ENCODE results near the gene CHDH. TPM values are rescaled to one million over a fixed set of nuclear protein-coding genes. Genes with fewer than 3 reads are reported as not detected.
A peak's percentile ranks its signal among the peaks of the same experiment; 100 is the strongest.

The CHDH gene
- polyA plus RNA-seq, 2 donors = 0.46 to 0.53 TPM

DNA sequence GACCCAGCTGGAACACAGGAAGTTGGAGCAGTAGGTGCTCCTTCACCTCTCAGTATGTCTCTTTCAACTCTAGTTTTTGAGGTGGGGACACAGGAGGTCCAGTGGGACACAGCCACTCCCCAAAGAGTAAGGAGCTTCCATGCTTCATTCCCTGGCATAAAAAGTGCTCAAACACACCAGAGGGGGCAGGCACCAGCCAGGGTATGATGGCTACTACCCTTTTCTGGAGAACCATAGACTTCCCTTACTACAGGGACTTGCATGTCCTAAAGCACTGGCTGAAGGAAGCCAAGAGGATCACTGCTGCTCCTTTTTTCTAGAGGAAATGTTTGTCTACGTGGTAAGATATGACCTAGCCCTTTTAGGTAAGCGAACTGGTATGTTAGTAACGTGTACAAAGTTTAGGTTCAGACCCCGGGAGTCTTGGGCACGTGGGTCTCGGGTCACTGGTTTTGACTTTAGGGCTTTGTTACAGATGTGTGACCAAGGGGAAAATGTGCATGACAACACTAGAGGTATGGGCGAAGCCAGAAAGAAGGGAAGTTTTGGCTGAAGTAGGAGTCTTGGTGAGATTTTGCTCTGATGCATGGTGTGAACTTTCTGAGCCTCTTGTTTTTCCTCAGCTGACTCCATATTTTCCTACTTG lies 12.0 kb upstream of the CHDH start:
- H3K27me3 ChIP-seq (ENCODE audit: control insufficient read depth in 1 of 2, insufficient read depth in 2 of 2, low read length in 2 of 2) = no peaks in the 10 kb centered on the region
- no peaks in the 10 kb centered on the region for H3K9me3 ChIP-seq (ENCODE audit: control insufficient read depth in 2 of 2, insufficient read depth in 1 of 2, low read depth in 1 of 2, low read length in 1 of 2)
- WGBS, 2 donors = 81 to 93% methylated on average over 7 of the region's 7 CpGs
- H3K4me1 ChIP-seq (ENCODE audit: control insufficient read depth in 2 of 2, insufficient read depth in 2 of 2, low read length in 1 of 2) = no peaks in the 10 kb centered on the region
- peaks cover 4 to 5% of the 10 kb centered on the region in 2 donors for H3K36me3 ChIP-seq (ENCODE audit: control insufficient read depth in 2 of 2, insufficient read depth in 2 of 2, low read length in 1 of 2)
- no peak overlapping the region for H3K27ac ChIP-seq (ENCODE audit: low read depth in 2 of 2, low read length in 1 of 2)
- H3K4me3 ChIP-seq (ENCODE audit: low read depth in 1 of 2, low read length in 2 of 2) = no peak overlapping the region

DNA sequence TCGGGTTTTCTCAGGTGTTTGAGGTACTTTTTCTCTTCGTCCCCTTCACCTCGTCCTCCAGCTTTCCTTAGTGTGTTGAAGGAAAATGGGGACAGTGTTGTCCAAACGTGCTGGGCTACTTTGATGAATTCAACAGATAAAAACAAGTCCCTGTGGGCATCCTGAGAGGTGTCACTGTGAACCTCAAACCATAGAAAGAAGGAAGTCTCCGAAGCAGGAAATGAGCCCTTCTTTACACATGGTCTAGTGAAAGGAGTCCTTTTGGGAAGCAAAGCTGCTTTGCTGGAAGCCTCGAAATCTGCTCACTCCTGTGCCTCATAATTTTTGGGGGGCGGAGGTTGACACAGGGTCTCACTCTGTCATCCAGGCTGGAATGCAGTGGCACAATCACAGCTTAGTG lies 10.7 kb upstream of the CHDH start:
- Histone ChIP-seq H3K4me1 (ENCODE audit: control insufficient read depth in 2 of 2, insufficient read depth in 2 of 2, low read length in 1 of 2) (no peaks in the 10 kb centered on the region), H3K27ac (ENCODE audit: low read depth in 2 of 2, low read length in 1 of 2) (no peak overlapping the region), H3K4me3 (ENCODE audit: low read depth in 1 of 2, low read length in 2 of 2) (no peak overlapping the region), H3K9me3 (ENCODE audit: control insufficient read depth in 2 of 2, insufficient read depth in 1 of 2, low read depth in 1 of 2, low read length in 1 of 2) (no peaks in the 10 kb centered on the region), H3K27me3 (ENCODE audit: control insufficient read depth in 1 of 2, insufficient read depth in 2 of 2, low read length in 2 of 2) (no peaks in the 10 kb centered on the region), H3K36me3 (ENCODE audit: control insufficient read depth in 2 of 2, insufficient read depth in 2 of 2, low read length in 1 of 2) (peaks cover 4 to 5% of the 10 kb centered on the region in 2 donors)
- WGBS, 2 donors = 64 to 73% methylated on average over 7 of the region's 7 CpGs

DNA sequence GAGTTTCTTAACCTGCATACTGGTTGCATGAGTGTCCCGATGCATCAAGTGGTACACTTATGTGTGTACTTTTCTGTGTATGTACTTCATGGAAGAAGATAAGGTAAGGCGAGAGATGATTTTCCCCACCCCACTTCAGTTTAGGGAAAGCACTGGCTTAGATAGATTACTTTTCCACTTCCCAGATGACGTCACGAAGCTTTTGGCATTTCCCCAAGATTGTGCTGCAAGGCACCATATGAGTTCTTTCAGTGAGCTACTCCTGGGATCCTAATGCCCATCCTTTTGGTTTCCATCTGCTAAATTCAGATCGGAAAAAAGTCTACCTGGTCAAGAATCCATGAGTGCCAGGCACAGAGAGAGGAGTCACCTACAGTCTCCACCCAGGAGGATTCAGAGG lies 4.7 kb upstream of the CHDH start:
- Histone ChIP-seq H3K4me3 (ENCODE audit: low read depth in 1 of 2, low read length in 2 of 2) (no peak overlapping the region), H3K27ac (ENCODE audit: low read depth in 2 of 2, low read length in 1 of 2) (no peak overlapping the region), H3K9me3 (ENCODE audit: control insufficient read depth in 2 of 2, insufficient read depth in 1 of 2, low read depth in 1 of 2, low read length in 1 of 2) (no peaks in the 10 kb centered on the region), H3K27me3 (ENCODE audit: control insufficient read depth in 1 of 2, insufficient read depth in 2 of 2, low read length in 2 of 2) (no peaks in the 10 kb centered on the region), H3K4me1 (ENCODE audit: control insufficient read depth in 2 of 2, insufficient read depth in 2 of 2, low read length in 1 of 2) (peaks cover 3 to 7% of the 10 kb centered on the region in 2 donors), H3K36me3 (ENCODE audit: control insufficient read depth in 2 of 2, insufficient read depth in 2 of 2, low read length in 1 of 2) (no peaks in the 10 kb centered on the region)
- WGBS, 2 donors = 55% methylated on average over 5 of the region's 5 CpGs

DNA sequence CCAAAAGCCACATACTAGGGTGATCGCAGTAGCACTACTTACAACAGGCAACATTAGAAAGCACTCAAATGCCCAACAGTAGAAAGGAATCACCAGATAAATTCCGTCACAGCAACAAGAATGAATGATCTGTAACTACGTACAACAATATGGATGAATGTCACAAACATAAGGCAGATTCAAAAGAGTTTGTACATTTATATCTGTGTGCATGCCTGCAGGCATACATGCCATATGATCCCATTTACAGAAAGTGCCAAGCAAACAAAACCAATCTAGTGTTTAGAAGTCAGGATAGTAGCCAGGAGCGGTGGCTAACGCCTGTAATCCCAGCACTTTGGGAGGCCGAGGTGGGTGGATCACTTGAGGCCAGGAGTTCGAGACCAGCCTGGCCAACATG lies 3.7 kb upstream of the CHDH start:
- Histone ChIP-seq H3K4me3 (ENCODE audit: low read depth in 1 of 2, low read length in 2 of 2) (no peak overlapping the region), H3K27me3 (ENCODE audit: control insufficient read depth in 1 of 2, insufficient read depth in 2 of 2, low read length in 2 of 2) (no peaks in the 10 kb centered on the region), H3K9me3 (ENCODE audit: control insufficient read depth in 2 of 2, insufficient read depth in 1 of 2, low read depth in 1 of 2, low read length in 1 of 2) (no peaks in the 10 kb centered on the region), H3K4me1 (ENCODE audit: control insufficient read depth in 2 of 2, insufficient read depth in 2 of 2, low read length in 1 of 2) (peaks cover 3 to 7% of the 10 kb centered on the region in 2 donors), H3K27ac (ENCODE audit: low read depth in 2 of 2, low read length in 1 of 2) (no peak overlapping the region), H3K36me3 (ENCODE audit: control insufficient read depth in 2 of 2, insufficient read depth in 2 of 2, low read length in 1 of 2) (no peaks in the 10 kb centered on the region)
- 95 to 96% methylated on average over 7 of the region's 7 CpGs for WGBS, 2 donors

DNA sequence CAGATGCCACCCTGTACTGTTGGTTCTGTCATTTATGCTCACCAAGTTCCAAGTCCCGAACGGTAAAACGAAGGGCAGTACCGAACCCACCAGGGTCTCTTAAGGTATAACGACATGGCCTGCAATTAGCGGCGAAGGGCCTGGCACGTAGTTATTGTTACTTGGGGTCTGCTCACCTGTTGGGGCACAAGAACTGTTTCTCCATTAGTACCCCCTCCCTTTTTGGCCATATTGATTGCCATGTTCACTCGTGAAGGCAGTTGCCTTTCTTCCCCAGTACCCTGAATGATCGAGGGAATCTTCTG lies 584 bp upstream of the CHDH start:
- Histone ChIP-seq H3K4me3 (ENCODE audit: low read depth in 1 of 2, low read length in 2 of 2) (peak overlapping the region in 1 of 2 donors; percentile 78), H3K27ac (ENCODE audit: low read depth in 2 of 2, low read length in 1 of 2) (no peak overlapping the region), H3K36me3 (ENCODE audit: control insufficient read depth in 2 of 2, insufficient read depth in 2 of 2, low read length in 1 of 2) (no peaks in the 10 kb centered on the region), H3K4me1 (ENCODE audit: control insufficient read depth in 2 of 2, insufficient read depth in 2 of 2, low read length in 1 of 2) (peaks cover 3 to 10% of the 10 kb centered on the region in 2 donors), H3K27me3 (ENCODE audit: control insufficient read depth in 1 of 2, insufficient read depth in 2 of 2, low read length in 2 of 2) (no peaks in the 10 kb centered on the region), H3K9me3 (ENCODE audit: control insufficient read depth in 2 of 2, insufficient read depth in 1 of 2, low read depth in 1 of 2, low read length in 1 of 2) (no peaks in the 10 kb centered on the region)
- 63 to 65% methylated on average over 10 of the region's 10 CpGs for WGBS, 2 donors

DNA sequence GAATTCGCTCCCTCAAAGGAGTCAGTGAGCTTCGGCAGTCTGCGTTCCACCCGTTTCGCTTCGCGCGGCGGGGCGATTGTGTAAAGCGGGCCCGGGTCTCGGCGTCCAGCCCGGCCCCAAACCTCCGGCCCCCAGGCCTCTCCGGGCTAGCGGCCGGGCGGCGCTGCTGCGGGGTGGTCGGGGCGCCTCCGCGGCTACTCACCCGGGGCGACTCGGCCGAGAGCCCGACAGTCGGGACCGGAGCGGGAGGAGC lies 412 bp downstream of the CHDH start:
- peaks cover 3 to 10% of the 10 kb centered on the region in 2 donors for H3K4me1 ChIP-seq (ENCODE audit: control insufficient read depth in 2 of 2, insufficient read depth in 2 of 2, low read length in 1 of 2)
- H3K4me3 ChIP-seq (ENCODE audit: low read depth in 1 of 2, low read length in 2 of 2) = peak overlapping the region; percentile 54 to 78
- 0 to 1% methylated on average over 34 of the region's 34 CpGs for WGBS, 2 donors
- no peaks in the 10 kb centered on the region for H3K9me3 ChIP-seq (ENCODE audit: control insufficient read depth in 2 of 2, insufficient read depth in 1 of 2, low read depth in 1 of 2, low read length in 1 of 2)
- H3K27ac ChIP-seq (ENCODE audit: low read depth in 2 of 2, low read length in 1 of 2) = peak overlapping the region in 1 of 2 donors; percentile 17
- H3K27me3 ChIP-seq (ENCODE audit: control insufficient read depth in 1 of 2, insufficient read depth in 2 of 2, low read length in 2 of 2) = no peaks in the 10 kb centered on the region
- no peaks in the 10 kb centered on the region for H3K36me3 ChIP-seq (ENCODE audit: control insufficient read depth in 2 of 2, insufficient read depth in 2 of 2, low read length in 1 of 2)

DNA sequence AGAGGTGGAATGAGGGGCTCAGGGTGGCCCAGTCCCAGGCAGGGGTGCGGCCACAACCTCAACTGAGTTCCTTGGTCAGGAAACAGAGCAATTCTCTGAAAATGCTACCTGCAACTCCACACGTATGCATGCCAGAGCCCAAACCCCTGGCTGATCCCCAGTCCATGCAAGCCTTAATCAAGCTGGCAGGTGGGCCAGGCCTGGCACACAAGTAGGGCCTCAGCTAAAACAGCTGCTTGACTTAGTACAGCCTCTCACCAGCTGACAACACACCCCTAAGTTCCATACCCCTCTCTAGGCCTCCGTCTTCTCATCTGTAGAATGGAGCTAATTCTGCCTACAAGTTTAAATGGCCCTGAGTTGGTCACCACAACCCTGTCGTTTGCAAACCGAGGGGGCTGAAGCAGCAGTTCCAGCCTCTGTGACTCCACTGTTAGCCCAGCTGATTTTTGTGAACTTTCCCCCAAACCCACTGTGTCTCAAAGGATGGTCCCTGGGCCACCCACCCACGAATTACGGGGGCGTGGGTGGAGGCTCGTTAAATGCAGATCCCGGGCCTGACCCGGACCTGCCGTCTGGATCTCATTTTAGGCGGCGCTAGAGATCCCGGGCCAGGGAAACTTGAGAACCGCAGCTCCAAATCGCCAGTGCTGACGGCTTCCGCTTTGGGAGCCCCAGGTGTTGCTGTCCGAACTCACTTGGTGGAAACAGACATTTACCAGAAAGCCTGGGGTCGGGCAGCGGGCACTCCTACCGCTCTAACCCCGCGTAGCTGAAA lies 927 bp downstream of the CHDH start:
- H3K9me3 ChIP-seq (ENCODE audit: control insufficient read depth in 2 of 2, insufficient read depth in 1 of 2, low read depth in 1 of 2, low read length in 1 of 2) = no peaks in the 10 kb centered on the region
- no peaks in the 10 kb centered on the region for H3K36me3 ChIP-seq (ENCODE audit: control insufficient read depth in 2 of 2, insufficient read depth in 2 of 2, low read length in 1 of 2)
- H3K27me3 ChIP-seq (ENCODE audit: control insufficient read depth in 1 of 2, insufficient read depth in 2 of 2, low read length in 2 of 2) = no peaks in the 10 kb centered on the region
- 15 to 18% methylated on average over 25 of the region's 25 CpGs for WGBS, 2 donors
- H3K4me1 ChIP-seq (ENCODE audit: control insufficient read depth in 2 of 2, insufficient read depth in 2 of 2, low read length in 1 of 2) = peaks cover 3 to 10% of the 10 kb centered on the region in 2 donors
- peak overlapping the region in 1 of 2 donors; percentile 17 for H3K27ac ChIP-seq (ENCODE audit: low read depth in 2 of 2, low read length in 1 of 2)
- H3K4me3 ChIP-seq (ENCODE audit: low read depth in 1 of 2, low read length in 2 of 2) = peak overlapping the region; percentile 54 to 78

DNA sequence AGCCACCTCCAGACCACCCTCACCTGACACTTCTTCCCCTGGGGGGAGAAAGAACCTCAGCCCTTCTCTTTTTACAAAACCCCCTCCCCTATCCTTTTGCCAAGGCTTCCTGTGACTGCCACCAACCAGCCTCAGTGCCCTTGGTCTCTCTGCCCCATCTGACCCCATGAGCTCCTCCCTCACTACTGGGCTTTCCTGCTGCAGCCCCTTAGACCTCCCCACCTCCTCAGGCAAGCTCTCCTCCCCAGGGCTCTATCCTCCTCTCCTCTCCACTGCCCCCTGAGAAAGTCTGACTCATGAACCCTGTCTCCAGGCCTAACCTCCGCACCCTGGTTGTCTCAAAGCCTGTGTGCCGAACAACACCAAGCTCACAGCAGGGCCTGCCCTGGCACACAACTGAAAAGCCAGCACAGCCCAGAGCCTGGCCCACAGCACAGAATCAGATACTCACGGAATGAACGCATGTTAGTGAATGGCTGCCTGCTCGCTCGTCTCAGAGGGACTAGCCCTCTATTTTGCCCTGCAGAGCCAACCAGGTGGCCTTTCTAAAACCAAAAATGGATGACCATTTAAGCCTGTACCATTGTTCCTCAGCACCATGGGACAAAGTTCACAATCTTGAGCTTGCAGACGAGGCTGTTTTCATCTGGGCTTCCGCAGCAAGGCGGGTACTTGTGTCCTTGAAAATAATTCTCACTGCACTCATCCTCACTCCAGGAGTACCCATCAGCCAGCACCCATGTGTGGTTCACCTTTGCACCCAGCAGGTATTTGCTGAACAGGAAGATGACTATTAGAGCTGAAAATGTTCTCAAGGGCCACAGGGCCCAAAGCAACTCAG lies 1.7 kb downstream of the CHDH start:
- WGBS, 2 donors = 66 to 89% methylated on average over 9 of the region's 9 CpGs
- Histone ChIP-seq H3K36me3 (ENCODE audit: control insufficient read depth in 2 of 2, insufficient read depth in 2 of 2, low read length in 1 of 2) (no peaks in the 10 kb centered on the region), H3K4me3 (ENCODE audit: low read depth in 1 of 2, low read length in 2 of 2) (no peak overlapping the region), H3K27ac (ENCODE audit: low read depth in 2 of 2, low read length in 1 of 2) (no peak overlapping the region), H3K27me3 (ENCODE audit: control insufficient read depth in 1 of 2, insufficient read depth in 2 of 2, low read length in 2 of 2) (no peaks in the 10 kb centered on the region), H3K4me1 (ENCODE audit: control insufficient read depth in 2 of 2, insufficient read depth in 2 of 2, low read length in 1 of 2) (peaks cover 3 to 10% of the 10 kb centered on the region in 2 donors), H3K9me3 (ENCODE audit: control insufficient read depth in 2 of 2, insufficient read depth in 1 of 2, low read depth in 1 of 2, low read length in 1 of 2) (no peaks in the 10 kb centered on the region)

DNA sequence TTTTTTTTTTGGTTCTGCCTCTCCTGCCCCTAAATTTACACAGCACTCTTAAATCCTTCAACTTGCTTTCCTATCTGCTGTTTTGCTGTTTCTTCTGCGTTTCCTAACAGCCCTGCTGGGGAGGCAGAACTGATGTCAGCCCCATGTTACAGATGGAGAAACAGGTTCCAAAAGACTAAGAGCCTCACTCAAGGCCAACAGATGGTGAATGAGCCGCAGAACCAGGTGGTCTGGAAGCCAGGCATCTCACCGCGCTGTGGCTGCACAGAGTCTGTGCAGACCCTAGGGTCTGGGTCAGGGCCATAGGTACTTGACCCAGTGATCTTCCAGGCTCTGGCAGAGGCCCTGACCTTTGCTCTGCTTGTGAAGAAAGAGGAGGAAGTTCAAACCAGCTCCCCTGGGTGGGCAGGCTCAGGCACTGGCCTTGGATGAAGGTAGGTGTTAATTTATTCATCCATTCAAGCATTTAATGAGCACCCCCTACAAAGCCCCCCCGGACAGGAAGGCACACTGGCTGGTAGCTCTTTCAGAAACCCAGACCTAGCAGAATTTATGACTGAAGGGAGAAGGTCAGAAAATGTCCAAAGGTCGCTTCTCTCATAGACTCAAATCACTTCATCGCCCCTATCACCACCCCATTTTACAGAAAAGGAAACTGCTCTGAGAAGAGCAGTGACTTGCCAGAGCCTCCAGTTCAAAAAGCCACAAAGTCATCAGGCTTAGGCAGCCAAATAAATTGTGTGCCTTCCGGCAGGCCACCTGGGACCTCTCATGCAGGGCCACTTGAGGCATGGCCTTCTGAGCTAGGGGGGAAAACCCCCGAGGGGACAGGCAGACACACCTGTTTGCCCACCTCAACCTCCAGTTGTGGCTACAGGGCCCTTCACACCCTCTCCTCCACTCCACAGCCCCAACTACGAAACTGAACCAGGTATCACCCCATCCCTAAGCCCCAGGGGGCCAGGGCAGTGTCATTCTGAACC lies 2.7 kb downstream of the CHDH start:
- Histone ChIP-seq H3K4me1 (ENCODE audit: control insufficient read depth in 2 of 2, insufficient read depth in 2 of 2, low read length in 1 of 2) (peaks cover 3 to 10% of the 10 kb centered on the region in 2 donors), H3K27ac (ENCODE audit: low read depth in 2 of 2, low read length in 1 of 2) (no peak overlapping the region), H3K4me3 (ENCODE audit: low read depth in 1 of 2, low read length in 2 of 2) (no peak overlapping the region), H3K36me3 (ENCODE audit: control insufficient read depth in 2 of 2, insufficient read depth in 2 of 2, low read length in 1 of 2) (no peaks in the 10 kb centered on the region), H3K9me3 (ENCODE audit: control insufficient read depth in 2 of 2, insufficient read depth in 1 of 2, low read depth in 1 of 2, low read length in 1 of 2) (no peaks in the 10 kb centered on the region), H3K27me3 (ENCODE audit: control insufficient read depth in 1 of 2, insufficient read depth in 2 of 2, low read length in 2 of 2) (no peaks in the 10 kb centered on the region)
- whole genome bisulfite sequencing, 2 donors = 74 to 84% methylated on average over 10 of the region's 10 CpGs
